H1 (cell line): ENCODE data around the gene HEATR5A.

Experiments used
- CEBPB ChIP-seq: IDR thresholded peaks from 2 replicates; pipeline ENCODE4 v1.6.1; 2012; ENCODE audit warnings: low read depth, low read length
- EP300 ChIP-seq, 2 experiments: IDR thresholded peaks; 1 replicate in 1 of 2; 2 replicates in 1 of 2; pipeline ENCODE4 v1.6.1; 2011 to 2012; ENCODE audit warnings: low read depth in 2 of 2, low read length in 2 of 2, mild to moderate bottlenecking in 2 of 2, borderline replicate concordance in 1 of 2, inconsistent platforms in 1 of 2, moderate library complexity in 1 of 2
- EZH2 ChIP-seq: fragments of 200-600 bp; sonication (generic); IDR thresholded peaks from 2 replicates; pipeline ENCODE4 v1.7.1; 2012; ENCODE audit warnings: low read depth, mild to moderate bottlenecking, moderate library complexity, low read length, inconsistent platforms; ENCODE audit not compliant: severe bottlenecking
- JUN ChIP-seq: IDR thresholded peaks from 2 replicates; pipeline ENCODE4 v1.6.1; 2011; ENCODE audit warnings: low read depth, mild to moderate bottlenecking, improper control_type of control experiment, low read length
- POLR2A ChIP-seq, 2 experiments: IDR thresholded peaks; 1 replicate in 1 of 2; 2 replicates in 1 of 2; pipeline ENCODE4 v1.6.1; 2011; ENCODE audit warnings: low read depth in 2 of 2, low read length in 2 of 2, mild to moderate bottlenecking in 2 of 2; ENCODE audit errors: control extremely low read depth in 1 of 2
- POLR2AphosphoS5 ChIP-seq: IDR thresholded peaks from 2 replicates; pipeline ENCODE4 v1.6.1; 2011; ENCODE audit warnings: low read depth, low read length
- RAD21 ChIP-seq, 2 experiments: IDR thresholded peaks in 1 of 2; conservative IDR thresholded peaks in 1 of 2; 2 replicates each; pipeline ENCODE4 v1.6.1; 2011; ENCODE audit warnings: low read depth in 2 of 2, low read length in 2 of 2, improper control_type of control experiment in 1 of 2, inconsistent platforms in 1 of 2, mild to moderate bottlenecking in 1 of 2, moderate library complexity in 1 of 2
- TAF1 ChIP-seq: IDR thresholded peaks from 2 replicates; pipeline ENCODE4 v1.6.1; 2011; ENCODE audit warnings: mild to moderate bottlenecking, low read depth, low read length
- ZNF274 ChIP-seq: IDR thresholded peaks from 2 replicates; pipeline ENCODE4 v1.7.0; 2012; ENCODE audit warnings: low read length, borderline replicate concordance; ENCODE audit errors: extremely low read depth
- TF ChIP-seq, protein P1 (sequence below), 3 experiments: IDR thresholded peaks; 1 replicate in 2 of 3; 2 replicates in 1 of 3; pipeline versions ENCODE4 v1.5.1 to v1.6.1; 2011; ENCODE audit warnings: low read length in 3 of 3, mild to moderate bottlenecking in 3 of 3, inconsistent platforms in 2 of 3, low read depth in 1 of 3, moderate library complexity in 1 of 3; ENCODE audit not compliant: insufficient read depth in 1 of 3; ENCODE audit errors: control extremely low read depth in 1 of 3
- TF ChIP-seq, protein P2 (sequence below): IDR thresholded peaks from 2 replicates; pipeline ENCODE4 v1.6.1; 2011; ENCODE audit warnings: low read depth, mild to moderate bottlenecking, low read length; ENCODE audit not compliant: insufficient read depth

- TF ChIP-seq TAF1 (no peak), POLR2A (IDR thresholded peaks at IDR 0.05; ENCODE audit: control extremely low read depth in 1 of 2, low read depth in 2 of 2, low read length in 2 of 2) (no peak), EZH2 (no peak), CEBPB (no peak), EP300 (IDR thresholded peaks at IDR 0.05; ENCODE audit: borderline replicate concordance in 1 of 2, low read depth in 2 of 2, low read length in 2 of 2) (no peak), RAD21 (IDR thresholded peaks at IDR 0.05 in 1 of 2, conservative IDR thresholded peaks at IDR 0.05 in 1 of 2; ENCODE audit: low read depth in 2 of 2, low read length in 2 of 2) (no peak), JUN (no peak), ZNF274 (no peak), POLR2AphosphoS5 (no peak)
- TF ChIP-seq, protein P1, sequence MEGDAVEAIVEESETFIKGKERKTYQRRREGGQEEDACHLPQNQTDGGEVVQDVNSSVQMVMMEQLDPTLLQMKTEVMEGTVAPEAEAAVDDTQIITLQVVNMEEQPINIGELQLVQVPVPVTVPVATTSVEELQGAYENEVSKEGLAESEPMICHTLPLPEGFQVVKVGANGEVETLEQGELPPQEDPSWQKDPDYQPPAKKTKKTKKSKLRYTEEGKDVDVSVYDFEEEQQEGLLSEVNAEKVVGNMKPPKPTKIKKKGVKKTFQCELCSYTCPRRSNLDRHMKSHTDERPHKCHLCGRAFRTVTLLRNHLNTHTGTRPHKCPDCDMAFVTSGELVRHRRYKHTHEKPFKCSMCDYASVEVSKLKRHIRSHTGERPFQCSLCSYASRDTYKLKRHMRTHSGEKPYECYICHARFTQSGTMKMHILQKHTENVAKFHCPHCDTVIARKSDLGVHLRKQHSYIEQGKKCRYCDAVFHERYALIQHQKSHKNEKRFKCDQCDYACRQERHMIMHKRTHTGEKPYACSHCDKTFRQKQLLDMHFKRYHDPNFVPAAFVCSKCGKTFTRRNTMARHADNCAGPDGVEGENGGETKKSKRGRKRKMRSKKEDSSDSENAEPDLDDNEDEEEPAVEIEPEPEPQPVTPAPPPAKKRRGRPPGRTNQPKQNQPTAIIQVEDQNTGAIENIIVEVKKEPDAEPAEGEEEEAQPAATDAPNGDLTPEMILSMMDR (IDR thresholded peaks at IDR 0.05; ENCODE audit: control extremely low read depth in 1 of 3, insufficient read depth in 1 of 3, low read depth in 1 of 3, low read length in 3 of 3): no peak
- TF ChIP-seq, protein P2, sequence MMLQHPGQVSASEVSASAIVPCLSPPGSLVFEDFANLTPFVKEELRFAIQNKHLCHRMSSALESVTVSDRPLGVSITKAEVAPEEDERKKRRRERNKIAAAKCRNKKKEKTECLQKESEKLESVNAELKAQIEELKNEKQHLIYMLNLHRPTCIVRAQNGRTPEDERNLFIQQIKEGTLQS: no peak
These were observed 30.4 kb downstream of the HEATR5A start for GRCh38 chr14:31389946-31390345.
